ENCODE measurements around the gene ELL3. TPM values are rescaled to one million over a fixed set of nuclear protein-coding genes. Genes with fewer than 3 reads are reported as not detected.
A peak's percentile ranks its signal among the peaks of the same experiment; 100 is the strongest.

The ELL3 gene
- total and polyA plus RNA-seq, 2 experiments from 2014 or later: 5.0 to 6.4 TPM

DNA sequence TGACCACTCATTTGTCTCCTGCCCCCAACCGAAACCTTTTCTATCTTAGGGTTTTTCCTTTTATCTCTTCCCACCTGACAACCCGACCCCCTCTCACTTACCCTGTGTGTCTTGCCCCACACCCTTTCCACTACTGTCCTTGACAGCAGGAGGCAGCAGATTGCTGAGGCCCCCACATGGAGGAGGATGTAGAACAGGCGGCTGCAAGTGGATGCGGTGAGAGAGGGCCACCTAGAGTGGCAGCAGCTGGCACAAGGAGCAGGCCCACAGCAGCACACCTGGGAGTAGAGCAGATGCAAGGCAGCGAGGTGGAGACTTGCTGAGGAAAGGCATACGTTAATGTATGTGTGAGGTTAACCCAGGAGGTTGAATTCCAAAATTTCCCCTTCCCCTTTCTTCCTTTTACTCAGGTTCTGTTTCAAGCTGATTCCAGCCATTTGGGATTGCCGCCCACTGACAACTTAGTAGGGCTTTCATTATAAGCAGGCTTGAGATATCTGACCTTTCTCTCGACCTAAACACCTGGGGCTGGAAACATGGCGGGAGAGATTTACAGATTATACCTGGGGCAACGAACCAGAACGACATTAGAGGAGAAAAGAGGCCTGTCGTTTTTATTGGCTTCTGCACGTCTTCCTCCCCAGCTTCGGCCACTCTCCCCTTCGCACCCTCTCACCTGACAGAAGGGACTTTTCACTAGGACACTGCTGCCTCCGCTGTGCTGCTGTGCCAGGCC, 22.6 kb upstream of the ELL3 start:
- Histone ChIP-seq H4K20me1 (ENCODE audit: insufficient read depth, poor library complexity, severe bottlenecking) (peaks cover under 1% of the 10 kb centered on the region), H3K27ac (peak overlapping the region; percentile 94), H2AFZ (no peak overlapping the region), H3K4me1 (ENCODE audit: insufficient read depth) (peaks cover 37% of the 10 kb centered on the region), H3K4me3 (no peak overlapping the region), H3K79me2 (peaks cover 31% of the 10 kb centered on the region), H3K27me3 (no peaks in the 10 kb centered on the region), H3K36me3 (replicated peaks; ENCODE audit: insufficient read depth, low read depth) (no peaks in the 10 kb centered on the region), H3K4me2 (peak overlapping the region; percentile 21), H3K9me2 (replicated peaks; ENCODE audit: insufficient read depth) (no peaks in the 10 kb centered on the region), H3K9me3 (ENCODE audit: low read depth) (no peaks in the 10 kb centered on the region)
- WGBS (ENCODE audit: low lambda C conversion rate, missing lambda C conversion rate): 90% methylated on average over 16 of the region's 16 CpGs
- TF ChIP-seq, protein P1, sequence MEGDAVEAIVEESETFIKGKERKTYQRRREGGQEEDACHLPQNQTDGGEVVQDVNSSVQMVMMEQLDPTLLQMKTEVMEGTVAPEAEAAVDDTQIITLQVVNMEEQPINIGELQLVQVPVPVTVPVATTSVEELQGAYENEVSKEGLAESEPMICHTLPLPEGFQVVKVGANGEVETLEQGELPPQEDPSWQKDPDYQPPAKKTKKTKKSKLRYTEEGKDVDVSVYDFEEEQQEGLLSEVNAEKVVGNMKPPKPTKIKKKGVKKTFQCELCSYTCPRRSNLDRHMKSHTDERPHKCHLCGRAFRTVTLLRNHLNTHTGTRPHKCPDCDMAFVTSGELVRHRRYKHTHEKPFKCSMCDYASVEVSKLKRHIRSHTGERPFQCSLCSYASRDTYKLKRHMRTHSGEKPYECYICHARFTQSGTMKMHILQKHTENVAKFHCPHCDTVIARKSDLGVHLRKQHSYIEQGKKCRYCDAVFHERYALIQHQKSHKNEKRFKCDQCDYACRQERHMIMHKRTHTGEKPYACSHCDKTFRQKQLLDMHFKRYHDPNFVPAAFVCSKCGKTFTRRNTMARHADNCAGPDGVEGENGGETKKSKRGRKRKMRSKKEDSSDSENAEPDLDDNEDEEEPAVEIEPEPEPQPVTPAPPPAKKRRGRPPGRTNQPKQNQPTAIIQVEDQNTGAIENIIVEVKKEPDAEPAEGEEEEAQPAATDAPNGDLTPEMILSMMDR (IDR thresholded peaks at IDR 0.05; ENCODE audit: poor library complexity): no peak
- no peak for TF ChIP-seq EZH2 (IDR thresholded peaks at IDR 0.05; ENCODE audit: borderline replicate concordance)
- no peak for TF ChIP-seq EZH2phosphoT487 (IDR thresholded peaks at IDR 0.05; ENCODE audit: low read depth, severe bottlenecking, unreplicated experiment)
- DNase-seq (ENCODE audit: low spot score): no peak

DNA sequence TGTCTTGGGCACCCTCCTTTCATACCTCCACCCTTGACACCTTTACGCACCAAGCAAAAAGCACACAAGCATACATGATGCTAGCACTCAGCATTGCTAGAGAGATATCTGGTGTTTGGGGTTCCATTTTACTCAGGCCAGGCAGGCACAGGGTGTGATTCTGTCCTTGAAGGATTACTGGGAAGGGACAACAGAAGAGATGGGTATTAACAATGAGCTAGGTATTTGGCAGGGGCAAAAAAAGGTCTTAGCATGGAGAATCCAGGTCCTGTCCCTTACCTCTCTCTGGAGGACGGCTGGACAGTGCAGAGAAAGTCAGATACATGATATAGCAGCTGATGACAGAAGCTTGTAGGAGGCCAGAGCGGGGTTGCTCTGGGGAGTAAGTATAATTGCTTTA, 19.8 kb upstream of the ELL3 start:
- Histone ChIP-seq H3K27ac (peak overlapping the region; percentile 96), H4K20me1 (ENCODE audit: insufficient read depth, poor library complexity, severe bottlenecking) (peaks cover 11% of the 10 kb centered on the region), H3K4me3 (no peak overlapping the region), H3K27me3 (no peaks in the 10 kb centered on the region), H2AFZ (no peak overlapping the region), H3K9me3 (ENCODE audit: low read depth) (no peaks in the 10 kb centered on the region), H3K36me3 (replicated peaks; ENCODE audit: insufficient read depth, low read depth) (no peaks in the 10 kb centered on the region), H3K79me2 (peaks cover 42% of the 10 kb centered on the region), H3K4me1 (ENCODE audit: insufficient read depth) (peaks cover 44% of the 10 kb centered on the region), H3K4me2 (no peak overlapping the region), H3K9me2 (replicated peaks; ENCODE audit: insufficient read depth) (no peaks in the 10 kb centered on the region)
- WGBS (ENCODE audit: low lambda C conversion rate, missing lambda C conversion rate): 96% methylated on average over 3 of the region's 3 CpGs
- no peak for DNase-seq (ENCODE audit: low spot score)
- TF ChIP-seq EZH2 (IDR thresholded peaks at IDR 0.05; ENCODE audit: borderline replicate concordance) (no peak), EZH2phosphoT487 (IDR thresholded peaks at IDR 0.05; ENCODE audit: low read depth, severe bottlenecking, unreplicated experiment) (no peak)
- TF ChIP-seq, protein P1 (IDR thresholded peaks at IDR 0.05; ENCODE audit: poor library complexity): no peak

DNA sequence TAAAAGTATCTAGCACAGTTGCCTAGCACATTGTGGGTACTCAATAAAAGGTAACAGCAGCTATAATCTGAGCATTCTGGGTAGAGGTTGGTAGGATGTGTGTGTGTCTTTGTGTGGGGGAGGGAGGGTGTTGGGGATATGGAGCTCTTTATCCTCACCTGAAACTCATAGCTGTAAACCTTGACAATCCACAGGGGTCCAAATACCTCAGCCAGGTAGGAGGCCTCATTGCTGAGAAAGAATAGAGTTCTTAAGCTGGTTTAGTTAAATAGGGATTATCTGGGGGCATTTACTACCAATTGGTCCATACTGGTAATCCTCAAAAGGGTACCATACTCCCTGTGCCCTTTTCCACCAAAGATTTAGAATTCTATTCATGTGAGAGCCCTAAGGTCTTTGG, 19.2 kb upstream of the ELL3 start:
- no peaks in the 10 kb centered on the region for H3K9me3 ChIP-seq (ENCODE audit: low read depth)
- H2AFZ ChIP-seq: no peak overlapping the region
- TF ChIP-seq EZH2 (IDR thresholded peaks at IDR 0.05; ENCODE audit: borderline replicate concordance) (no peak), EZH2phosphoT487 (IDR thresholded peaks at IDR 0.05; ENCODE audit: low read depth, severe bottlenecking, unreplicated experiment) (no peak)
- TF ChIP-seq, protein P1 (IDR thresholded peaks at IDR 0.05; ENCODE audit: poor library complexity): no peak
- H3K9me2 ChIP-seq (replicated peaks; ENCODE audit: insufficient read depth): no peaks in the 10 kb centered on the region
- H3K4me2 ChIP-seq: no peak overlapping the region
- no peaks in the 10 kb centered on the region for H3K36me3 ChIP-seq (replicated peaks; ENCODE audit: insufficient read depth, low read depth)
- H3K79me2 ChIP-seq: peaks cover 36% of the 10 kb centered on the region
- H3K4me3 ChIP-seq: no peak overlapping the region
- peaks cover 43% of the 10 kb centered on the region for H3K4me1 ChIP-seq (ENCODE audit: insufficient read depth)
- H3K27ac ChIP-seq: peak overlapping the region; percentile 96
- H4K20me1 ChIP-seq (ENCODE audit: insufficient read depth, poor library complexity, severe bottlenecking): peaks cover 11% of the 10 kb centered on the region
- no peak for DNase-seq (ENCODE audit: low spot score)
- no peaks in the 10 kb centered on the region for H3K27me3 ChIP-seq

Data from hepatocyte (in vitro differentiated cells).